GM12865 (cell line): ENCODE results near the gene MROH2B.

Experiments
- DNase-seq: peaks from one replicate; pipeline ENCODE4 v3.0.0; 2010; ENCODE audit warnings: low read depth
- H3K4me3 ChIP-seq: 2 replicates; pipeline ENCODE4 v1.5.1; 2011; ENCODE audit warnings: mild to moderate bottlenecking, low read depth, low read length, control low read depth
- TF ChIP-seq, protein P1 (sequence below): IDR thresholded peaks from 2 replicates; pipeline ENCODE4 v1.5.1; 2011; ENCODE audit warnings: low read length, control low read depth, low read depth, inconsistent platforms; ENCODE audit not compliant: insufficient read depth; ENCODE audit errors: missing control alignments

Gene MROH2B

GRCh38 chr5:40988746-40989510 is 82.2 kb downstream of the MROH2B start:
- TF ChIP-seq, protein P1, sequence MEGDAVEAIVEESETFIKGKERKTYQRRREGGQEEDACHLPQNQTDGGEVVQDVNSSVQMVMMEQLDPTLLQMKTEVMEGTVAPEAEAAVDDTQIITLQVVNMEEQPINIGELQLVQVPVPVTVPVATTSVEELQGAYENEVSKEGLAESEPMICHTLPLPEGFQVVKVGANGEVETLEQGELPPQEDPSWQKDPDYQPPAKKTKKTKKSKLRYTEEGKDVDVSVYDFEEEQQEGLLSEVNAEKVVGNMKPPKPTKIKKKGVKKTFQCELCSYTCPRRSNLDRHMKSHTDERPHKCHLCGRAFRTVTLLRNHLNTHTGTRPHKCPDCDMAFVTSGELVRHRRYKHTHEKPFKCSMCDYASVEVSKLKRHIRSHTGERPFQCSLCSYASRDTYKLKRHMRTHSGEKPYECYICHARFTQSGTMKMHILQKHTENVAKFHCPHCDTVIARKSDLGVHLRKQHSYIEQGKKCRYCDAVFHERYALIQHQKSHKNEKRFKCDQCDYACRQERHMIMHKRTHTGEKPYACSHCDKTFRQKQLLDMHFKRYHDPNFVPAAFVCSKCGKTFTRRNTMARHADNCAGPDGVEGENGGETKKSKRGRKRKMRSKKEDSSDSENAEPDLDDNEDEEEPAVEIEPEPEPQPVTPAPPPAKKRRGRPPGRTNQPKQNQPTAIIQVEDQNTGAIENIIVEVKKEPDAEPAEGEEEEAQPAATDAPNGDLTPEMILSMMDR: no peak
- H3K4me3 ChIP-seq: no peak overlapping the region

DNA sequence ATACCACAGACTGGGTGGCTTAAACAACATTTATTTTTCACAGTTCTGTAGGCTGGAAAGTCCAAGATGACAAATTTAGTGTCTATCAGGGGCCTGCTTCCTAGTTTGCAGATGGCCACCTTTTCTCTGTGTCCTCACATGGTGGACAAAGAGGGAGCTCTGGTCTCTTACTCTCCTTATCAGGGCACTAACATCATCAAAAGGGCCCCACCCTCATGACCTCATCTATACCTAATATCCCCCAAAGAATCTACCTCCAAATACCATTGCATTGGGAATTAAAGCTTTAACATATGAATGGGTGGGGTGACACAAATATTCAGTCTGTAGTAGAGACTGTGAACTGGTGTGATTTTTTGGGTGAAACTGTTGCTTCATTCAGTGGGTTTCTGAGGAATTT is 83.8 kb downstream of the MROH2B start:
- no peak for DNase-seq
- TF ChIP-seq, protein P1: no peak
- H3K4me3 ChIP-seq: no peak overlapping the region

More at GRCh38 chr5:40988746-40989510, 82.2 kb downstream of the MROH2B start:
- DNase-seq: no peak

GRCh38 chr5:40986666-40987065 is 84.5 kb downstream of the MROH2B start:
- DNase-seq: no peak
- H3K4me3 ChIP-seq: no peak overlapping the region
- TF ChIP-seq, protein P1: no peak

DNA sequence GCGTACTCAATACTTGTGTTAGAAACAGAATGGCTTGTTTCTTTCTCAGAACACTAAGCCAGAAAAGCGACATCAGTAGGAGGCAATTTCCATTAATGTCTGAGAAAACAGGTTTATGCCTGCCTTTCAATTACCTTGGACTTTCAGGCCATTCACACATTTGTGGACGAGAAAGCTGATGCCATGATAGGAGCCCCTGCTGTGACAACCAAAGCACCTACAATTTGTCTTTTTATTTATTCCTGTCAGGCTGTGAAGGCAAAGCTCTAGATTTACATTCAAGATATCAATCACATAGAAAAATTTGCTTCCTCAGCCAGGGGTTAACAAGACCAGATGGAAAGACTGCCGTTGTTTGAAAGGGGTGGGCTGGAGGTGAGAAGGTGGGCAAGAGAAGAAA is 85.6 kb downstream of the MROH2B start:
- DNase-seq: no peak
- H3K4me3 ChIP-seq: no peak overlapping the region
- TF ChIP-seq, protein P1: no peak

DNA sequence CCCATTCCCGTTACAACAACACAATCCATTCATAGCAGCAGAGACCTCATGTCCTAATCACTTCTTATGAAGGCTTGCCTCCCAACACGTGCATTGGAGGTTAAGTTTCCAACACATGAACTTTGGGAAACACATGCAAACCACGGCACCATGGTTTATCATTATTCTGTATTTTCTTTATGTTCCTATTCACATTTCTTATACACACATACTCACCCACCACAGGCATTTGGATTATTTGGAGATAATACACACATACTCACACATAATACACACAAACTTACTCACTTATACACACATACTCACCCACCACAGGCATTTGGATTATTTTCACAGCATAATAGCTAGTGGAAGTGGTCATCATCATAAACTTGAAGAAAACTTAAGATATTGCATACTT is 86.3 kb downstream of the MROH2B start:
- TF ChIP-seq, protein P1: no peak
- no peak for DNase-seq
- H3K4me3 ChIP-seq: no peak overlapping the region

- no peak for DNase-seq
- TF ChIP-seq, protein P1: no peak
Measured at GRCh38 chr5:40983781-40984180, 87.4 kb downstream of the MROH2B start.

GRCh38 chr5:40981420-40981819 is 89.7 kb downstream of the MROH2B start:
- no peak for DNase-seq
- TF ChIP-seq, protein P1: no peak
- H3K4me3 ChIP-seq: no peak overlapping the region

More at GRCh38 chr5:40983781-40984180, 87.4 kb downstream of the MROH2B start:
- H3K4me3 ChIP-seq: no peak overlapping the region
